GM12872 (cell line): ENCODE measurements around the gene MTFR1L.

Experiments used
- TF ChIP-seq, protein P1 (sequence below): IDR thresholded peaks from 3 replicates; pipeline ENCODE4 v1.5.1; 2011; ENCODE audit warnings: low read depth, mild to moderate bottlenecking, low read length, moderate library complexity; ENCODE audit not compliant: insufficient read depth

Gene MTFR1L

DNA sequence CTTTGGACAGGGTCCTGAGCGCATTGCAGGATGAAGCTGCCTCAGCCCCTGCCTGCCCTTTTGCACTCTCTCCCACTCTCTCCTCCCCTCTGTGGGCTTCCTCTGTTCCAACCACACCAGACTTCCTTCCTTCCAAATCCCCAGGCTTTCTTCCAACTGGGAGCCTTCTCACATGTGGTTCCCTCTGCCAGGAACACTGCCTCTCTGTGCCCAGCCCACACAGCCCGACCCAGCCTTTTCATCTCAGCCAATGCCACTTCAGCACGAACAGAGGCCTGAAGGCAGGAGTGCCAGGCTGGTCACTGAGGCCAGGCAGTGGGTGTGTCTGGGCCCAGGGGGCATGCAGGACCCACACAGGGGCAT lies 13.9 kb upstream of the MTFR1L start:
- TF ChIP-seq, protein P1, sequence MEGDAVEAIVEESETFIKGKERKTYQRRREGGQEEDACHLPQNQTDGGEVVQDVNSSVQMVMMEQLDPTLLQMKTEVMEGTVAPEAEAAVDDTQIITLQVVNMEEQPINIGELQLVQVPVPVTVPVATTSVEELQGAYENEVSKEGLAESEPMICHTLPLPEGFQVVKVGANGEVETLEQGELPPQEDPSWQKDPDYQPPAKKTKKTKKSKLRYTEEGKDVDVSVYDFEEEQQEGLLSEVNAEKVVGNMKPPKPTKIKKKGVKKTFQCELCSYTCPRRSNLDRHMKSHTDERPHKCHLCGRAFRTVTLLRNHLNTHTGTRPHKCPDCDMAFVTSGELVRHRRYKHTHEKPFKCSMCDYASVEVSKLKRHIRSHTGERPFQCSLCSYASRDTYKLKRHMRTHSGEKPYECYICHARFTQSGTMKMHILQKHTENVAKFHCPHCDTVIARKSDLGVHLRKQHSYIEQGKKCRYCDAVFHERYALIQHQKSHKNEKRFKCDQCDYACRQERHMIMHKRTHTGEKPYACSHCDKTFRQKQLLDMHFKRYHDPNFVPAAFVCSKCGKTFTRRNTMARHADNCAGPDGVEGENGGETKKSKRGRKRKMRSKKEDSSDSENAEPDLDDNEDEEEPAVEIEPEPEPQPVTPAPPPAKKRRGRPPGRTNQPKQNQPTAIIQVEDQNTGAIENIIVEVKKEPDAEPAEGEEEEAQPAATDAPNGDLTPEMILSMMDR: no peak

- TF ChIP-seq, protein P1: no peak
Observed at GRCh38 chr1:25806418-25806817, 13.3 kb upstream of the MTFR1L start.

DNA sequence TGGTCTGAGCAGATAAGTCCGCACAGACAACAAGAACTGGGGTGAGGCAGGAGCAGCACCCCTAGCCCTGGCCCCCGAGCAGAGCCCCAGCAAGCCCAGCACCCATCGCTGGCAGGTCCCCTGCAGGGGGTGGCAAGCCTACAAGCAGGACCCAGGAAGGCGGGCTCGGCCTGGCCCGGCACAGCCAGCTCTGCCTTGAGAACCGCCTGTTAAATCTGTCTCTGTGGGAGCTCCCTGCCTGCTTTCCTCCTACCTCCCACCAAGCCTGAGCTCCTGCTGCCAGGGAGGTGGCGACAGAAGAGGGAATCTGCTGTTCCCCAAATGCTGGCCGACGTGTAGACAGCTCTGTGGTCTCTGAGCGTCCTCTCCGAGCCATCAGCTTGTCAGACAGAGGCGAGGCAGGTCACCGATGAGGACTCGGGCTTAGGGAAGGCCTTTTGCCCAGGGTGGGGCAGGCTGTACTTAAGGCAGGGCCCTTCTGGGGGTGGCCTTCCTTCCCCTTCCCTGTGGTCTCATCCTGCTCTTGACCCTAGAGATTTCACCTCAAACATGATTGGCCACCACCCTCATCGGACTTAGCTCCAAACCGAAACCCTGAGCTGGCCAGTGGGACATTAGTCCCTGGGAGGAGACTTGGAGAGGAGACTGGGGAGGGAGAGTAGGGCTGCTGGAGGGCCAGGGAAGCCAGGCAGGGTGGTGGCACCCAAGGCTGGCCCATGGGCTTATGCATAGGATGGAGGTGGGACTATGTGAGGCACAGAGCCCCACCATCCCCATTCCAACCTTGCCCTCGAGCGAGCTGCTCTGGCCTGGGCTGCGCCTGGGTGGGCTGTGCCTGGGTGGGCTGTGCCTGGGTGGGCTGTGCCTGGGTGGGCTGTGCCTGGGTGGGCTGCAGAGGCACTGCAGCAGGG lies 12.0 kb upstream of the MTFR1L start:
- TF ChIP-seq, protein P1: no peak

DNA sequence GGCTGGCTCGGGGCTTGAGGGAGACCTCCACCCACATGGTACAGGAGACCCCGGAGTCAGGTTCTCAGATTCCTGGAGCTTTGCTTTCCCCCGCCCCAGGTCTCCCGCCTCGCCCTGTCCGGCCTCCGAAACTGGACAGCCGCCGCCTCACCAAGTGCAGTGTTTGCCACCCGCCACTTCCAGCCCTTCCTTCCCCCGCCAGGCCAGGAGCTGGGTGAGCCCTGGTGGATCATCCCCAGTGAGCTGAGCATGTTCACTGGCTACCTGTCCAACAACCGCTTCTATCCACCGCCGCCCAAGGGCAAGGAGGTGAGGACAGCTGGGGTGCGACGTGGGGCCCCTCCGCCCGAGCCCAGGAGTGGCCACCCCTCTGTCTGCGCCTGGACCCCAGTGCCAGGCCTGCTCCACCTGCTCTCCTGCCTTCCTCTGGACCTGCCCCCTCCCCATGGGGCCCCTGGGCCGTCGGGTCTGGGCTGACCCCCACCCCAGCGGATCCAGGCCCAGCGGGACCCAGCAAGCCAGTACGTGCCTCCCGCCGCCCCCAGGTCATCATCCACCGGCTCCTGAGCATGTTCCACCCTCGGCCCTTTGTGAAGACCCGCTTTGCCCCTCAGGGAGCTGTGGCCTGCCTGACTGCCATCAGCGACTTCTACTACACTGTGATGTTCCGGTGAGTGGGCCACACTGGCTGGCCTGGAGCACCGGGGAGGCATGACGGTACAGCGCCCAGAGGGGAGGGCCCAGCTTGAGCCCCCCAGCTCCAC lies 11.1 kb upstream of the MTFR1L start:
- TF ChIP-seq, protein P1: no peak

DNA sequence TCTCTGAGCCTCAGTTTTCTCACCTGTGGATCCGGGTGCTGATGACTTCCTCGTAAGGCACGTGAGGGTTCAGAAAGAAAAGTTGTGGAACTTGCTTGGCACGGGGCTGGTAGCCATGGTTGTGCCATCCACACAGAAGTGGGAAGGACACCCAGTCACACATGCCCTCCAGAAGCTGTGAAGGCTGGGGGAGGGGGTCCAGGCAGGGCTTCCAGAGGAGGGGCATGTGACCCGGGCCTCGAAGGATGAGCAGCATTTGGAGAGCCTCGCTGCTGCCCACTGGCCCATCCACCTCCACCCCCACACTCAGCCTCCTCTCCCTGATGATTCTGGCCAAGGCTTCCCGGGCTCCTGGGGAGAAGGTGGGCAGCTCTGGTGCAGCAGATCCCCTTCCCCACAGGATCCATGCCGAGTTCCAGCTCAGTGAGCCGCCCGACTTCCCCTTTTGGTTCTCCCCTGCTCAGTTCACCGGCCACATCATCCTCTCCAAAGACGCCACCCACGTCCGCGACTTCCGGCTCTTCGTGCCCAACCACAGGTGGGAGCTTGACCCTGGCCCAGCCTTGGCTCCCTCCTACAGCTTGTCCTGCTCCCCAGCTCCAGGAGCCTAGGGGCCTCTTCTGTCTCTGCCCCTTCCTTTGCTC lies 10.3 kb upstream of the MTFR1L start:
- TF ChIP-seq, protein P1: no peak

GRCh38 chr1:25809929-25810328 lies 9.8 kb upstream of the MTFR1L start:
- TF ChIP-seq, protein P1: no peak
